ENCODE results near the gene LZTR1. TPM values are rescaled to one million over a fixed set of nuclear protein-coding genes. Genes with fewer than 3 reads are reported as not detected.
A peak's percentile ranks its signal among the peaks of the same experiment; 100 is the strongest.

Gene LZTR1
- polyA plus RNA-seq, 1 of the 3 experiments (the other 2 are of a cell fraction): 37.7 TPM

DNA sequence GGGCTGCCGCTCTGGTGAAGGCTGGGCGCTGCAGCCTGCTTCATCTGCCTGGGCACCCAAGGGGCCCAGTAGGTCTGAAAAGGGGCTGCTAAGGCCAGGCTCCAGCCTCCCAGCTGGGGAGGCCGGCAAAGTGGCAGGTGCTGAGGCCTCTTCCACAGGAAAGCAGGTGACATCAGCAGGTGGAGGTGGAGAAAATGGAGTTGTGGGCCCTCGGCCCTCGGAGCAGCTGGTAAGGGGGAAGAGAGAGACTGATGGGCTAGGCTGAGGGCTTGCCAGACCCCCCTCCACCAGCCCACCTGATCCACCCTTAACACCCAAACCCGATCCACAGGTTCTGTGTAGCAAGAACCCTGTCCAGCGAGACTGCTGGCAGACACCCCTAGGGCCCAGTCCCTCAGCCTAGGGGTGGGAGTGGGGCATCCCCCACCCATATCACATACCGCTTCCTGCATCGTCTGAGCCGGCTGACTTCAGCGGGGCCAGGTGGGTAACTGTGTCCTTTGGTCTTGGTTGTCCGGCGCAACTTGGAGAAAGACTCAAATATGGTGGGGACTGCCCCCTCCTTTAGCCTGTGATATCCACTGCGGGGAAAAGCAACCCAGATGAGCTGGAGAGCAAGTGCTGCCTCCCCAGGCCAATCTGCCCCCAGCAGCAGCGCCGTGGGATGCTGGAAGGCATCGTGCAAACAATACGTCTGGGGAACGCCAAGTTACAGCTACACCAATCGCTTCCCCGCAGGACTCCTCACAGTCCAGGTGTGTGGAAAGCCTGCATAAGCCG is 18.3 kb downstream of the LZTR1 start:
- H4K20me1 ChIP-seq (ENCODE audit: insufficient read depth): 0 out of 2 replicates have a peak, but pooled peaks cover 5% of the 10 kb centered on the region
- no peak overlapping the region for H2AFZ ChIP-seq (ENCODE audit: low read depth)
- H3K9me3 ChIP-seq: no peaks in the 10 kb centered on the region
- no peak for DNase-seq
- H3K27ac ChIP-seq (ENCODE audit: low read depth in 2 of 2, low read length in 1 of 2): peak overlapping the region in 1 of 2 experiments; percentile 96; a peak in 2 of 4 replicates
- H3K4me2 ChIP-seq: peak overlapping the region; percentile 95
- WGBS (ENCODE audit: low lambda C conversion rate): 46% methylated on average over 17 of the region's 22 CpGs
- H3K9me2 ChIP-seq: no peaks in the 10 kb centered on the region
- peak overlapping the region; percentile 82 to 96 for H3K4me3 ChIP-seq (ENCODE audit: low read depth in 2 of 2, low read length in 1 of 2)
- TF ChIP-seq, protein P1, sequence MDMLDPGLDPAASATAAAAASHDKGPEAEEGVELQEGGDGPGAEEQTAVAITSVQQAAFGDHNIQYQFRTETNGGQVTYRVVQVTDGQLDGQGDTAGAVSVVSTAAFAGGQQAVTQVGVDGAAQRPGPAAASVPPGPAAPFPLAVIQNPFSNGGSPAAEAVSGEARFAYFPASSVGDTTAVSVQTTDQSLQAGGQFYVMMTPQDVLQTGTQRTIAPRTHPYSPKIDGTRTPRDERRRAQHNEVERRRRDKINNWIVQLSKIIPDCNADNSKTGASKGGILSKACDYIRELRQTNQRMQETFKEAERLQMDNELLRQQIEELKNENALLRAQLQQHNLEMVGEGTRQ (IDR thresholded peaks at IDR 0.05; ENCODE audit: borderline replicate concordance, low read depth, low read length): no peak
- peak; percentile 25; the same call in 1 of the 2 replicates for TF ChIP-seq POLR2AphosphoS5 (IDR thresholded peaks at IDR 0.05; ENCODE audit: low read depth, low read length)
- peak overlapping the region; percentile 98 for H3K9ac ChIP-seq
- peaks cover 16% of the 10 kb centered on the region for H3F3A ChIP-seq (replicated peaks; ENCODE audit: insufficient read depth)
- POLR2A ChIA-PET: interaction anchor here (1.0 to 3.3 kb wide), 4 partner anchors 10 to 115 kb away, joined by 3 to 18 read pairs (median 8); partner anchors contain the start of genes LZTR1 and P2RX6
- peaks cover 37% of the 10 kb centered on the region for H3K79me2 ChIP-seq (ENCODE audit: insufficient read depth)
- CTCF ChIA-PET: interaction anchor here (1.4 to 2.7 kb wide), 3 partner anchors 11 to 115 kb away, joined by 6 to 13 read pairs (median 11); no protein-coding TSS in a partner anchor
- no peaks in the 10 kb centered on the region for H3K27me3 ChIP-seq (ENCODE audit: insufficient read depth)
- H3K36me3 ChIP-seq (replicated peaks in 1 of 2; ENCODE audit: control insufficient read depth in 1 of 2, insufficient read depth in 2 of 2, low read length in 1 of 2): peaks cover 7 to 35% of the 10 kb centered on the region in 2 experiments
- H3K4me1 ChIP-seq (ENCODE audit: control insufficient read depth in 1 of 2, insufficient read depth in 2 of 2, low read depth in 1 of 2, low read length in 1 of 2): peaks cover 12 to 37% of the 10 kb centered on the region in 2 experiments; a peak in 3 of 4 replicates

DNA sequence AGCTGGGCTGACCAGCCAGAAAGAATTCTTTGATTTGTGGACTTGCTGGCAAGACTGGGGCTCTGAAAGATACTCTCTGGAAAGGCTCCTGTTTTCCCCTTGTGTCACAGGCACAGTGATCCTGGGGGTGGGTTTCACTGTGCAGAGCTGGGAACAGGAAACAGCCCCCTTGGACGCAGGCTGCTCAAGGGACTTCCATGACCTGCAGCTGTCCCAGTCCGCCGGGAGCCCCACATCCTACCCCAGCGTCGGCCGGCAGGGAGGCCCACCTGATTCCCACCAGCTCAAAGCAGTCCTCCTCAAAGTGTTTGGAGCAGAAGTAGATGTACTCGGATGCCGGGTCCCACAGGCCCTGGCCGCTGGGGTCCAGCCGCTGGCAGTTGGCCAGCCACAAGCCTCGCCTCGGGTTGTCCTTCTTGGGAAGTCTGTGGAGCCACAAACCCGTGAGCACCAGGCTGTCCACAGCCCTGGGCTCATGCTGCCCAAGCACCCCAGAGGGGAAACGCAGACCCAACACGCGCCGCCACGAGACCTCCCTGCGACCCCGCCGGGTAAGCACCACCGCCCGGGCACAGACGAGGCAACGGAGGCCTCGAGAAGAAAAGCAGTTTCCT is 19.0 kb downstream of the LZTR1 start:
- Histone ChIP-seq H3K36me3 (replicated peaks in 1 of 2; ENCODE audit: control insufficient read depth in 1 of 2, insufficient read depth in 2 of 2, low read length in 1 of 2) (peaks cover 7 to 33% of the 10 kb centered on the region in 2 experiments), H3K27me3 (ENCODE audit: insufficient read depth) (no peaks in the 10 kb centered on the region), H3K4me2 (peak overlapping the region; percentile 95), H3F3A (replicated peaks; ENCODE audit: insufficient read depth) (peaks cover 16% of the 10 kb centered on the region), H2AFZ (ENCODE audit: low read depth) (peak overlapping the region; percentile 60; the same call in 1 of the 2 replicates), H3K9ac (peak overlapping the region; percentile 98), H3K79me2 (ENCODE audit: insufficient read depth) (peaks cover 37% of the 10 kb centered on the region), H3K9me2 (no peaks in the 10 kb centered on the region), H3K27ac (ENCODE audit: low read depth in 2 of 2, low read length in 1 of 2) (peak overlapping the region; percentile 96 to 97; a peak in 3 of 4 replicates), H3K4me3 (ENCODE audit: low read depth in 2 of 2, low read length in 1 of 2) (peak overlapping the region; percentile 82 to 96), H3K4me1 (ENCODE audit: control insufficient read depth in 1 of 2, insufficient read depth in 2 of 2, low read depth in 1 of 2, low read length in 1 of 2) (peaks cover 12 to 37% of the 10 kb centered on the region in 2 experiments; a peak in 3 of 4 replicates), H4K20me1 (ENCODE audit: insufficient read depth) (0 out of 2 replicates have a peak, but pooled peaks cover 5% of the 10 kb centered on the region), H3K9me3 (no peaks in the 10 kb centered on the region)
- ChIA-PET CTCF (interaction anchor here (1.4 to 2.7 kb wide), 3 partner anchors 11 to 116 kb away, joined by 6 to 13 read pairs (median 11); no protein-coding TSS in a partner anchor), POLR2A (interaction anchor here (1.0 to 3.3 kb wide), 4 partner anchors 11 to 115 kb away, joined by 3 to 18 read pairs (median 8); partner anchors contain the start of genes LZTR1 and P2RX6)
- peak; percentile 69 for DNase-seq
- TF ChIP-seq MEF2A (IDR thresholded peaks at IDR 0.05; ENCODE audit: borderline replicate concordance, low read depth): no peak
- TF ChIP-seq NRF1 (IDR thresholded peaks at IDR 0.05; ENCODE audit: low read depth, low read length): no peak
- peak; percentile 14; the same call in 1 of the 2 replicates for TF ChIP-seq NFIC (IDR thresholded peaks at IDR 0.05; ENCODE audit: borderline replicate concordance)
- WGBS (ENCODE audit: low lambda C conversion rate): 3% methylated on average over 17 of the region's 26 CpGs

All from SK-N-SH (cell line).